CD14-positive monocyte (primary cell): ENCODE measurements around the gene MRGPRG. TPM values are rescaled to one million over a fixed set of nuclear protein-coding genes. Genes with fewer than 3 reads are reported as not detected.

Experiments
- DNase-seq, 3 donors: peaks; one replicate each; pipeline ENCODE4 v3.0.0-alpha.2; 2011 to 2022
- H2AFZ ChIP-seq: 2 replicates; pipeline ENCODE4 v1.6.0; 2012; ENCODE audit warnings: mild to moderate bottlenecking, low read depth, low read length, inconsistent platforms; ENCODE audit not compliant: insufficient read depth, poor library complexity, severe bottlenecking
- H3K27ac ChIP-seq, 2 donors: 1 replicate in 1 of 2; 2 replicates in 1 of 2; pipeline ENCODE4 v1.5.1; 2012 to 2013; ENCODE audit warnings: low read length in 2 of 2, control low read depth in 1 of 2, inconsistent platforms in 1 of 2, low read depth in 1 of 2, mild to moderate bottlenecking in 1 of 2
- H3K27me3 ChIP-seq, 2 donors: one replicate each; pipeline versions ENCODE4 v1.6.0 to v1.6.1; 2011 to 2013; ENCODE audit warnings: low read length in 2 of 2; ENCODE audit not compliant: control insufficient read depth in 2 of 2, insufficient read depth in 2 of 2
- H3K36me3 ChIP-seq, 2 donors: replicated peaks in 1 of 2; 1 replicate in 1 of 2; 2 replicates in 1 of 2; pipeline versions ENCODE4 v1.5.1 to v1.6.1; 2012 to 2013; ENCODE audit warnings: low read length in 2 of 2, control low read depth in 1 of 2, inconsistent platforms in 1 of 2, mild to moderate bottlenecking in 1 of 2; ENCODE audit not compliant: insufficient read depth in 2 of 2, control insufficient read depth in 1 of 2
- H3K4me1 ChIP-seq, 2 donors: 1 replicate in 1 of 2; 2 replicates in 1 of 2; pipeline versions ENCODE4 v1.5.1 to v1.6.1; 2012 to 2013; ENCODE audit warnings: low read length in 2 of 2, control low read depth in 1 of 2, inconsistent platforms in 1 of 2, mild to moderate bottlenecking in 1 of 2, moderate library complexity in 1 of 2; ENCODE audit not compliant: insufficient read depth in 2 of 2, control insufficient read depth in 1 of 2
- H3K4me2 ChIP-seq: replicated peaks from 2 replicates; pipeline ENCODE3; 2012; ENCODE audit warnings: low read length, moderate library complexity, mild to moderate bottlenecking; ENCODE audit not compliant: poor library complexity, severe bottlenecking; ENCODE audit errors: extremely low read depth
- H3K4me3 ChIP-seq, 3 experiments: fragments of 200-600 bp in 1 of 3; sonication (generic) in 1 of 3; replicated peaks in 1 of 3; 1 replicate in 2 of 3; 2 replicates in 1 of 3; pipeline ENCODE4 v1.5.1; 2011 to 2013; ENCODE audit warnings: low read length in 3 of 3, mild to moderate bottlenecking in 3 of 3, control low read depth in 2 of 3, low read depth in 2 of 3, inconsistent platforms in 1 of 3, moderate library complexity in 1 of 3
- H3K79me2 ChIP-seq: 2 replicates; pipeline ENCODE4 v1.6.0; 2012; ENCODE audit warnings: mild to moderate bottlenecking, control low read depth, inconsistent platforms, low read length, moderate library complexity; ENCODE audit not compliant: insufficient read depth
- H3K9ac ChIP-seq: 2 replicates; pipeline ENCODE4 v1.6.0; 2017; ENCODE audit warnings: low read length, mild to moderate bottlenecking; ENCODE audit not compliant: insufficient read depth, poor library complexity, severe bottlenecking
- H3K9me3 ChIP-seq, 2 donors: replicated peaks in 1 of 2; 1 replicate in 1 of 2; 2 replicates in 1 of 2; pipeline versions ENCODE4 v1.5.1 to v1.6.1; 2012 to 2013; ENCODE audit warnings: low read length in 2 of 2, control low read depth in 1 of 2; ENCODE audit not compliant: control insufficient read depth in 1 of 2, insufficient read depth in 1 of 2
- H4K20me1 ChIP-seq: 2 replicates; pipeline ENCODE4 v1.6.0; 2012; ENCODE audit warnings: mild to moderate bottlenecking, low read length, control low read depth, moderate library complexity; ENCODE audit not compliant: insufficient read depth
- H3K27ac Mint-ChIP-seq, 7 donors: one replicate each; pipeline ENCODE4 v1.8.0; 2020; ENCODE audit warnings: mild to moderate bottlenecking in 7 of 7, mixed read lengths in 7 of 7, moderate library complexity in 6 of 7, inconsistent platforms in 2 of 7
- H3K27me3 Mint-ChIP-seq, 3 donors: one replicate each; pipeline ENCODE4 v1.8.0; 2021 to 2022; ENCODE audit warnings: low read depth in 3 of 3, mild to moderate bottlenecking in 3 of 3, mixed read lengths in 3 of 3, moderate library complexity in 3 of 3, inconsistent platforms in 1 of 3
- H3K36me3 Mint-ChIP-seq, 2 donors: one replicate each; pipeline ENCODE4 v1.8.0; 2020; ENCODE audit warnings: mixed read lengths in 2 of 2, inconsistent platforms in 1 of 2, mild to moderate bottlenecking in 1 of 2
- H3K4me1 Mint-ChIP-seq: one replicate; pipeline ENCODE4 v1.8.0; 2020; ENCODE audit warnings: mild to moderate bottlenecking, mixed read lengths
- H3K4me3 Mint-ChIP-seq, 2 donors: one replicate each; pipeline ENCODE4 v1.8.0; 2020; ENCODE audit warnings: mild to moderate bottlenecking in 2 of 2, mixed read lengths in 2 of 2, moderate library complexity in 1 of 2
- H3K9me3 Mint-ChIP-seq, 7 donors: one replicate each; pipeline ENCODE4 v1.8.0; 2020 to 2022; ENCODE audit warnings: mixed read lengths in 7 of 7, mild to moderate bottlenecking in 6 of 7, moderate library complexity in 6 of 7, inconsistent platforms in 2 of 7
- CTCF ChIP-seq: fragments of 200-600 bp; IDR thresholded peaks from one replicate; pipeline ENCODE4 v1.8.0; 2022; ENCODE audit warnings: antibody characterized with exemption, mild to moderate bottlenecking
- WGBS: methylation state at CpG from one replicate; pipeline ENCODE4 v1.1.5; 2013; ENCODE audit warnings: missing lambda C conversion rate; ENCODE audit not compliant: insufficient coverage; 5-methylcytosine and 5-hydroxymethylcytosine counted together
- intact Hi-C, 2 donors: fragments of 100-400 bp; cut with micrococcal nuclease; formaldehyde crosslinking; loops; one replicate each; pipeline versions ENCODE4 v1.15.0 to v1.15.1; 2023
- polyA plus RNA-seq, 3 donors: library from polyadenylated mRNA; depleted of rRNA in 1 of 3; unstranded in 2 of 3; stranded (reverse) in 1 of 3; fragments of 300-500 nt in 2 of 3; fragments of >200 nt in 1 of 3; fragmentation: Illumina TruSeq in 2 of 3; gene quantifications; 1 replicate in 2 of 3; 2 replicates in 1 of 3; pipeline ENCODE4 v1.2.3, GENCODE V29; 2012 to 2021

The MRGPRG gene
- polyA plus RNA-seq, 3 donors: not detected

- Mint-ChIP-seq H3K36me3 (no peaks in the 10 kb centered on the region), H3K27ac (no peak overlapping the region), H3K9me3 (peaks cover 7 to 16% (median 14%) of the 10 kb centered on the region in 7 donors), H3K4me3 (no peak overlapping the region), H3K4me1 (peaks cover 12% of the 10 kb centered on the region), H3K27me3 (peaks cover 5 to 14% (median 13%) of the 10 kb centered on the region in 3 donors)
- no peaks in the 10 kb centered on the region for H3K36me3 ChIP-seq
- peaks cover 12 to 14% of the 10 kb centered on the region in 2 donors for H3K4me1 ChIP-seq
- H3K27me3 ChIP-seq: peaks cover 0 to 24% of the 10 kb centered on the region in 2 donors
- WGBS: 100% methylated on average over 2 of the region's 2 CpGs
- DNase-seq: no peak
- no peak for TF ChIP-seq CTCF
- H3K4me3 ChIP-seq: no peak overlapping the region
- H3K9me3 ChIP-seq: peaks cover 10 to 13% of the 10 kb centered on the region in 2 donors
- H4K20me1 ChIP-seq: no peaks in the 10 kb centered on the region
- H3K79me2 ChIP-seq: no peaks in the 10 kb centered on the region
- no peak overlapping the region for H2AFZ ChIP-seq
- H3K9ac ChIP-seq: no peak overlapping the region
- intact Hi-C loops: no loop called here
- H3K4me2 ChIP-seq: no peak overlapping the region
- no peak overlapping the region for H3K27ac ChIP-seq
Observed at GRCh38 chr11:3173795-3174194, 44.8 kb downstream of the MRGPRG start.

- Histone ChIP-seq H3K9ac (no peak overlapping the region), H3K9me3 (peaks cover 10 to 13% of the 10 kb centered on the region in 2 donors), H3K36me3 (no peaks in the 10 kb centered on the region), H2AFZ (no peak overlapping the region), H3K79me2 (no peaks in the 10 kb centered on the region), H3K27ac (no peak overlapping the region), H3K27me3 (peaks cover 0 to 29% of the 10 kb centered on the region in 2 donors), H4K20me1 (no peaks in the 10 kb centered on the region), H3K4me1 (peaks cover 15 to 17% of the 10 kb centered on the region in 2 donors), H3K4me2 (no peak overlapping the region), H3K4me3 (no peak overlapping the region)
- TF ChIP-seq CTCF: no peak
- Mint-ChIP-seq H3K4me1 (peaks cover 22% of the 10 kb centered on the region), H3K4me3 (no peak overlapping the region), H3K36me3 (no peaks in the 10 kb centered on the region), H3K27ac (no peak overlapping the region), H3K9me3 (peaks cover 7 to 16% (median 14%) of the 10 kb centered on the region in 7 donors), H3K27me3 (peaks cover 15 to 23% (median 18%) of the 10 kb centered on the region in 3 donors)
- DNase-seq: no peak
- intact Hi-C loops: no loop called here
- WGBS: 91% methylated on average over 10 of the region's 12 CpGs
Observed at GRCh38 chr11:3171931-3172560, 46.6 kb downstream of the MRGPRG start.
